Esophagus (tissue), 2 donors: ENCODE measurements around the gene GPAT2. TPM values are rescaled to one million over a fixed set of nuclear protein-coding genes. Genes with fewer than 3 reads are reported as not detected.
"Not testable (repeated sequence)": the region's sequence is repeated elsewhere in the genome, so short reads cannot be mapped to it uniquely, and the experiment has no call there.

Experiments used
- H3K27ac ChIP-seq, 2 donors: one replicate each; pipeline ENCODE4 v1.5.1; 2013; ENCODE audit warnings: low read depth in 2 of 2, mild to moderate bottlenecking in 2 of 2, inconsistent platforms in 1 of 2, low read length in 1 of 2, moderate library complexity in 1 of 2
- H3K27me3 ChIP-seq, 2 donors: one replicate each; pipeline ENCODE4 v1.6.1; 2013; ENCODE audit warnings: low read length in 2 of 2, control low read depth in 1 of 2, mild to moderate bottlenecking in 1 of 2; ENCODE audit not compliant: insufficient read depth in 2 of 2, control insufficient read depth in 1 of 2
- H3K36me3 ChIP-seq, 2 donors: one replicate each; pipeline ENCODE4 v1.6.1; 2013; ENCODE audit warnings: low read length in 1 of 2; ENCODE audit not compliant: control insufficient read depth in 2 of 2, insufficient read depth in 2 of 2
- H3K4me1 ChIP-seq, 2 donors: one replicate each; pipeline ENCODE4 v1.6.1; 2013; ENCODE audit warnings: low read length in 1 of 2; ENCODE audit not compliant: control insufficient read depth in 2 of 2, insufficient read depth in 2 of 2
- H3K4me3 ChIP-seq, 2 donors: one replicate each; pipeline ENCODE4 v1.5.1; 2013; ENCODE audit warnings: low read length in 2 of 2, mild to moderate bottlenecking in 2 of 2, low read depth in 1 of 2, moderate library complexity in 1 of 2
- H3K9me3 ChIP-seq, 2 donors: one replicate each; pipeline ENCODE4 v1.6.1; 2013; ENCODE audit warnings: mild to moderate bottlenecking in 2 of 2, low read depth in 1 of 2, low read length in 1 of 2, moderate library complexity in 1 of 2; ENCODE audit not compliant: control insufficient read depth in 2 of 2, insufficient read depth in 1 of 2
- WGBS, 2 donors: extraction: QIAGEN DNeasy Blood & Tissue Kit; methylation state at CpG; one replicate each; pipeline ENCODE4 v1.1.7; 2013; 5-methylcytosine and 5-hydroxymethylcytosine counted together
- polyA plus RNA-seq, 2 donors: library from polyadenylated mRNA; stranded (reverse); fragments of 200-250 nt; gene quantifications; one replicate each; pipeline ENCODE4 v1.2.3, GENCODE V29; 2013
- donor health status: healthy with polysubstance abuse.
- donor health status: Bipolar disorder and iron deficiency.

Gene GPAT2
- polyA plus RNA-seq, 2 donors, result 0.43 to 0.98 TPM

- WGBS, 2 donors, result 89 to 90% methylated on average over 11 of the region's 11 CpGs
- Histone ChIP-seq H3K27ac (no peak overlapping the region), H3K4me3 (no peak overlapping the region), H3K9me3 (no peaks in the 10 kb centered on the region), H3K4me1 (no peaks in the 10 kb centered on the region), H3K36me3 (no peaks in the 10 kb centered on the region), H3K27me3 (no peaks in the 10 kb centered on the region)
These were observed 38.0 kb upstream of the GPAT2 start for GRCh38 chr2:96072746-96073145.

GRCh38 chr2:96071977-96072491, 37.3 kb upstream of the GPAT2 start:
- 73 to 74% methylated on average over 8 of the region's 8 CpGs for WGBS, 2 donors
- H3K36me3 ChIP-seq, H3K4me1 ChIP-seq, H3K4me3 ChIP-seq, H3K9me3 ChIP-seq, H3K27ac ChIP-seq, H3K27me3 ChIP-seq: not testable (repeated sequence)

- not testable (repeated sequence) for H3K27ac ChIP-seq, H3K9me3 ChIP-seq, H3K4me3 ChIP-seq, H3K4me1 ChIP-seq, H3K36me3 ChIP-seq, H3K27me3 ChIP-seq
- 88 to 92% methylated on average over 16 of the region's 16 CpGs for WGBS, 2 donors
These were observed 36.6 kb upstream of the GPAT2 start for GRCh38 chr2:96071087-96071976.

GRCh38 chr2:96070351-96070750, 35.6 kb upstream of the GPAT2 start:
- H3K9me3 ChIP-seq, H3K4me1 ChIP-seq: not testable (repeated sequence)

GRCh38 chr2:96069878-96070277, 35.2 kb upstream of the GPAT2 start:
- not testable (repeated sequence) for H3K4me3 ChIP-seq, H3K36me3 ChIP-seq, H3K27me3 ChIP-seq, H3K27ac ChIP-seq, H3K4me1 ChIP-seq, H3K9me3 ChIP-seq
- WGBS, 2 donors, result 62 to 63% methylated on average over 6 of the region's 8 CpGs

More at GRCh38 chr2:96070351-96070750, 35.6 kb upstream of the GPAT2 start:
- WGBS, 2 donors, result 83 to 88% methylated on average over 5 of the region's 5 CpGs
- H3K27ac ChIP-seq, H3K4me3 ChIP-seq, H3K27me3 ChIP-seq, H3K36me3 ChIP-seq: not testable (repeated sequence)

- H3K27me3 ChIP-seq, H3K4me3 ChIP-seq, H3K27ac ChIP-seq, H3K36me3 ChIP-seq, H3K4me1 ChIP-seq, H3K9me3 ChIP-seq: not testable (repeated sequence)
- 45 to 50% methylated on average over 9 of the region's 9 CpGs for WGBS, 2 donors
These were observed 33.3 kb upstream of the GPAT2 start for GRCh38 chr2:96067902-96068581.

GRCh38 chr2:96067098-96067660, 32.5 kb upstream of the GPAT2 start:
- H3K9me3 ChIP-seq, H3K36me3 ChIP-seq: not testable (repeated sequence)
- 79 to 90% methylated on average over 2 of the region's 2 CpGs for WGBS, 2 donors

GRCh38 chr2:96066511-96066910, 31.8 kb upstream of the GPAT2 start:
- H3K9me3 ChIP-seq, H3K4me1 ChIP-seq, H3K36me3 ChIP-seq, H3K4me3 ChIP-seq, H3K27me3 ChIP-seq, H3K27ac ChIP-seq: not testable (repeated sequence)
- WGBS, 2 donors, result 82 to 90% methylated on average over 3 to 5 of the region's 7 CpGs

More at GRCh38 chr2:96067098-96067660, 32.5 kb upstream of the GPAT2 start:
- H3K4me3 ChIP-seq, H3K4me1 ChIP-seq, H3K27me3 ChIP-seq, H3K27ac ChIP-seq: not testable (repeated sequence)

- 85 to 91% methylated on average over 4 of the region's 4 CpGs for WGBS, 2 donors
- not testable (repeated sequence) for H3K9me3 ChIP-seq, H3K27me3 ChIP-seq, H3K4me3 ChIP-seq, H3K27ac ChIP-seq, H3K36me3 ChIP-seq, H3K4me1 ChIP-seq
These were observed 31.2 kb upstream of the GPAT2 start for GRCh38 chr2:96065954-96066353.
